GM19328 (cell line): ENCODE results near the gene CX3CL1.
"Not testable (repeated sequence)": the region's sequence is repeated elsewhere in the genome, so short reads cannot be mapped to it uniquely, and the experiment has no call there.

Source experiments
- ATAC-seq: cut with Tn5 transposase; IDR thresholded peaks from one replicate; pipeline ENCODE4 v1.9.1; 2021; ENCODE audit warnings: mild to moderate bottlenecking, moderate library complexity; ENCODE audit not compliant: unreplicated experiment

Gene CX3CL1

DNA sequence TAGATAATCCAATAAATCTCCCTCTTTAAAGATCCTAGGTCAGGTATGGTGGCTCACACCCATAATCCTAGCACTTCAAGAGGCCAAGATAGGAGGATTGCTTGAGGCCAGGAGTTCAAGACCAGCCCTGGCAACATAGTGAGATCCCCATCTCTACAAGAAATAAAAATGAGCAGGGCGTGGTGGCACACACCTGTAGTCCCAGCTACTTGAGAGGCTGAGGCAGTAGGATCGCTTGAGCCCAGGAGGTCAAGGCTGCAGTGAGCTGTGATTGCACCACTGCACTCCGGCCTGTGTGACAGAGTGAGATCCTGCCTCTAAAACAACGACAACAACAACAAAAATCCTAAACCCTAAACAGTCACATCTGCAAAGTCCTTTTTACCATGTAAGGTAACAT is 15.7 kb upstream of the CX3CL1 start:
- ATAC-seq: no peak

DNA sequence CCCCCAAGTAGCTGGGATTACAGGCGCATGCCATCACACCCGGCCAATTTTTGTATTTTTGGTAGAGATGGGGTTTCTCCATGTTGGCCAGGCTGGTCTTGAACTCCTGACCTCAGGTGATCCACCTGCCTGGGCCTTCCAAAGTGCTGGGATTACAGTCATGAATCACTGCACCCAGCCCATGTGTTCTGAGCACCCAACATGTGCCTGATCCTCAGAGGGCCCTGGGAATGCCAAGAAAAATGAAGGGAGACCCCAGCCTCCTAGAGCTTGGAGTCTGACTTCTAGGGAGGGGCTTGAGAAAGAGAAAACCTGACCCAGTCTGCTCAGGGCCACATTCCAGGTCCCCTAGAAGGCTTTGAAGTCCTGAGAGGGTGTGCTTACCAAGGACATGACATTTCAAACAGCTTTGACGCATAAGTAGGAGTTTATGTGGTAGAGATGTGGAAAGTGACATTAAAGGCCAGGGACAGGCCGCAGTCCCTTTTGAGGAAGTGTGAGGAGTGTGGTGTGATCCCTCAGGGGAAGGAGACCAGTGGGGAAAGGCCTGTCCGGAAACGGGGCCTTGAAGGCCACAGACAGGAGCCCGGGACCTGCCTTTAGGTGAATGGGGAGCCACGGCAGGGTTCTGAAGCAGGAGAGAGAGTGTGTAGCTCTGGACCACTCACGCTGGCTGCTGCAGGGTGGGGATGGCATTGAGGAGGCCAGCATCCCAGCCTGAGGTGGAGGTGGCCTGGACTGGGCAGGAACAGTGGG is 14.8 kb upstream of the CX3CL1 start:
- no peak for ATAC-seq

DNA sequence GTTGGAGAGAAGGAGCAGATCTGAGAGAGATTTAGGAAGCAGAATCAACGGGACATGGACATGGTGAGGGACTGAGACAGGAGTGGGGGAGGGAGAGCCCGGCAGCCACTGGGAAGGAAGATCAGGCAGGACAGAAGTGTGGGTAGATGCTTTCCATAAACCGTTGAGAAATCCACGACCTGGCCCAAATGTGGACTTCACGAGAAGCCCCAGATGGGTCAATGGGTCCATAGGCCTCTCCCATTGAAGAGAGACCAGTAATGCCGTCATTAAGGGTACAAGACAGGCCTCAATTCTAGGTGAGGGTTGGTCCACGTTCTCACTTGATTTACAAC is 14.2 kb upstream of the CX3CL1 start:
- no peak for ATAC-seq

DNA sequence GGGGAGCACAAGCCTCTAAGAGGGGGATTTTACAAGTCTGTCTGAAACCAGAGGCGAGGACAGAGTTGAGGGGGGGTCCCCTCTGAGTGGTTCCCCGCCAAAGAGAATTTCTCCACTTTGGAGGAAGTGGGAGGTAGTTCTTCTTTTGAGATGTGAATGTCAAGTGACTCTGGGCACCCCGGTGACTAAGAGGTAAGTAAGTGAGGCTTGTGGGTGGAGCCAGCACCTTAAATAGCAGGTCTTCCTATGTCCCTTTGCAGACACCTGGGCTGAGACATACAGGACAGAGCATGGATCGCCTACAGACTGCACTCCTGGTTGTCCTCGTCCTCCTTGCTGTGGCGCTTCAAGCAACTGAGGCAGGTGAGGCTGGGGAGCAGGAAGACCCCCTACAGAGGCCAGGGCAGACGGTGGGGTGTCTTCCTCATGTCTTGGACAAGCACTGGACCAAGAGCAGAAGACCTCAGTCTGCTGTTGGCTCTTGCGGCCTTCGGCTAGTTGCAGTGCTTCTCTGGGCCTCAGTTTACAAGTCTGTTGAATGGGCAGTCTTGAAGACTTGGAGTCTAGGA is 13.7 kb upstream of the CX3CL1 start, which contains the start of gene CCL22:
CCL22 (plus strand) TSS at position 257 of the 569 bp plus-strand sequence; CDS start at position 291, 34 bp downstream.
- no peak for ATAC-seq

DNA sequence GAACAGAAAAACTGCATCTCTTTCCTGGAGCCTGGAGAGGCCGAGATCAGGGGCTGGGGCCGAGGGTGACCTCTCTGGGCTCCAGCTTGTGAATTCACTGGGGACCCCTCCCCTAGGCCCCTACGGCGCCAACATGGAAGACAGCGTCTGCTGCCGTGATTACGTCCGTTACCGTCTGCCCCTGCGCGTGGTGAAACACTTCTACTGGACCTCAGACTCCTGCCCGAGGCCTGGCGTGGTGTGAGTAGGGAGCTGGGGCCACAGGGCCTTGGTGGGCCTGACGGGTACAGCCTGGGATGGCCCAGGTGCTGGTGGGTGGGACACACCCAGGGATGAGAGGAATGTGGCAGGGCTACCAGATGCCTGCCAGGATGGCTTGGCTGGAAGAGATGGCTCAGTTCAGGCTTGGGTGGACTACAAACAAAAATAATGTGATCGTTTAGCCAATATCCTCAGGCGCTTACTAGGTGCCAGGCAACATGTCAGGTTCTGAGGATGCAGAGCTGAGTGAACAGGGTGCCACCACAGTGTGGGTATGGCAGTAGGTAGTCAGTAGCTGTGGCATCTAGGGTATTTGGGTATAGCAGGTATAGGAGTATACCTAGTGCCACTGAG is 11.9 kb upstream of the CX3CL1 start:
- no peak for ATAC-seq

DNA sequence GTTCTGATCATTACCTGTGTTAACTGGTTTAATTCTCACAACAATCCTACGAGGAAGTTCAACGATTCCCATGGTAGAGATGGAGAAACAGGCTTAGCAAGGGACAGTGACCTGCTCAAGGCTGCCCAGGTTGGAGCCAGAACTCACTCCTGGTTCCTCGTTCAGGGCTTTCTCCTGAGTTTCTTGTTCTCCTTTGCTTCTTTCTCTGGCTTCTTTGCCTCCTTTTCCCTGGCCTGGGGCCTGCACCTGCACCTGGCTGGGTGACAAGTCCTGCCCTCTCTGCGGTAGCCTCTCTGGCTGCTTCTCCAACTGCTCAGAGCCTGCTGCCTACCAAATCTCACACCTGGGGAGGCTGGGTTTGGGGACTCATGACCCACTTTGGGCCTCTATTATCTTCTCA is 10.9 kb upstream of the CX3CL1 start:
- ATAC-seq: no peak

DNA sequence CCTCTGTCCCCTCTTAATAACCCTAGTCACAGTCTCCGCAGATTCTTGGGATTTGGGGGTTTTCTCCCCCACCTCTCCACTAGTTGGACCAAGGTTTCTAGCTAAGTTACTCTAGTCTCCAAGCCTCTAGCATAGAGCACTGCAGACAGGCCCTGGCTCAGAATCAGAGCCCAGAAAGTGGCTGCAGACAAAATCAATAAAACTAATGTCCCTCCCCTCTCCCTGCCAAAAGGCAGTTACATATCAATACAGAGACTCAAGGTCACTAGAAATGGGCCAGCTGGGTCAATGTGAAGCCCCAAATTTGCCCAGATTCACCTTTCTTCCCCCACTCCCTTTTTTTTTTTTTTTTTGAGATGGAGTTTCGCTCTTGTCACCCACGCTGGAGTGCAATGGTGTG is 8.1 kb upstream of the CX3CL1 start:
- ATAC-seq: no peak

DNA sequence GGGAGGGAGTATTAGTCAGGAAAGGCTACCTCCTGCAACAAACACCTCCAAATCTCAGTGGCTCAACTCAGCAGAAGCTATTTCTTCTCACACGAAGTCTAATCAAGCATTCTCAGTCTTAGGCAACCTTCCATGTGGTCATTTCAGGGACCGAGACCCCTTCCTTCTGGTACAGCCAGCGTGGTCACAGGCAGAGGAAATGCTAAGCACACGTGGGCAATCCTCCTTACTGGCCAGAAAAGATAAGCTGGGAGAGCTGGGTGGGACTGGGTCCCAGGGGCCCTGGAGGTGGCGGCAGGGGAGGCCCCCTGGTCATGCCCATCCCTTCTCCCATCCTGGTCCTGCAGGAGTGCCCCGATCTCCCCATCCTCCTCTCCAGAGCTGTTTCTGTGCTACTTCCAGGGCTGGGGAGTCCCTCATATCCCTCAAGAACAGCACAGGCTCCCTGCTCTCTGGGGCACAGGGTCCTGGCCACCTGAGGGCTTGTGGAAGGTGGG is 5.7 kb upstream of the CX3CL1 start:
- ATAC-seq: no peak

DNA sequence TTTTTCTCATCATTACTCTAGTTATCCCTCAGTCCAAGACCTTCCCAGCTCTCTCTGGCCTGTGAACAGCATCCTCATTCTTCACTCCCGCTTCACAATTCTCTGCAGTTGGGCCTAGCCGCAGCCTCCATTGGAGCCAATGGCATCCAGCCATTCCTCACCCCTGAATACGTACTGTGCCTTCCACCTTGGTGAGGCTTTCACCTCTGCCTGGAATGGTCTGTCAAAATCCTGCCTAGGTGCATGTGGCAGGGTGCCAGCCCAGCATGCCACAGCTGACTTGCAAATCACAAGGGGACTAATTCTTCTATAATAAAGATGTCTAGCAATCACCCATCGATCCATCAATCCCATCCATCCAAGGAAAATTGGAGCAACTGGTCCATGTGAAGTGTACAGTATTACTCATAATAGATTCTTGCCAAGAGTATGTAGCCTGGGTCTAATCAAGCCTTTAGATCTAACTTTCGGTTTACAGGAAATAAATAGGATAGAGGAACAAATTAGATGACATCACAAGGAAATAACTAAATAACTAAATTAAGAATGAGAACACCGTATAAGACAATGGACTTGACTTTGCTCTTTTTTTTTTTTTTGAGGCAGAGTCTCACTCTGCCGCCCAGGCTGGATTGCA is 5.1 kb upstream of the CX3CL1 start:
- no peak for ATAC-seq

DNA sequence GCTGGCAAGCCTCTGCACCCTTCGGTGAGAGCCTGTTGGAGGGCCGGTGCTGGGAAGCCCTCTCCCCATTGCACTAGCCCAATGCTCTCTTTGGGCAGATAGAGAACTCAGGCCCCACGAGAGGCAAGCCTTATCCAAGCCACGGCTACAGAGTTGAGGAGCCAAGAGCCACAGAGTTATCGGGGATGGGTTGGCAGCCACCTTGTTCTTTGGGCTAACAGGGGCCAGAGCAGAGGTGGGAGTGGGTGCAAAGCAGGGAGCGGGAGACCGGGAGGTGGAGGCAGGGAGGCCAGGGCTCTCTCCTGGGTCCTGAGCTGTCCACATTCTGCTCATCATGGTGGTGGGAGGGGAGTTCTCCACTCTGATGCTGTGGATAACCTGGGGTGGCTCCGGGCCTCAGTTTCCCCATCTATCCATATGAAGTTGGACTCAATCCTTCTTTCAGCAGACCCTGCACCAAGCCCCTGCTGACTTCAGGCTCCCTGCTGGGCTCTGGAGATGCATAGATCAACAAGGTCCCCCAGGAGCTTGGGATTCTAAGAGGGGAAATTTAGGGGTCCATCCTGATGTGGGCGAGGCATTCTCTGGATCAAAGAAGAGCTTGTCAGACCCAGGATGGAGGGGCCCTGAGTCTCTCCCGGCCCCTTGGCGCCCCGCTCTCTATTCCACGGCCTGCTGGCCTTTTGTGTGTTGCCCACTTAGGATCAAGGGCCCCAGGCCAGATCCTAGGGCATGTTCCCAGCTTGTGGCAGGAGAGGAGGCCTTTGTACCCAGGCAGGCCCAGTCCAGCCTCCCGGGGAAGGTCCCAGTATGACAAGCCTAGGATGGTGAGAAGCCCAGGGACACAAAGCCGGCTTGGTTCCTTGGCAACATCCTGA is 557 bp upstream of the CX3CL1 start:
- ATAC-seq: no peak

DNA sequence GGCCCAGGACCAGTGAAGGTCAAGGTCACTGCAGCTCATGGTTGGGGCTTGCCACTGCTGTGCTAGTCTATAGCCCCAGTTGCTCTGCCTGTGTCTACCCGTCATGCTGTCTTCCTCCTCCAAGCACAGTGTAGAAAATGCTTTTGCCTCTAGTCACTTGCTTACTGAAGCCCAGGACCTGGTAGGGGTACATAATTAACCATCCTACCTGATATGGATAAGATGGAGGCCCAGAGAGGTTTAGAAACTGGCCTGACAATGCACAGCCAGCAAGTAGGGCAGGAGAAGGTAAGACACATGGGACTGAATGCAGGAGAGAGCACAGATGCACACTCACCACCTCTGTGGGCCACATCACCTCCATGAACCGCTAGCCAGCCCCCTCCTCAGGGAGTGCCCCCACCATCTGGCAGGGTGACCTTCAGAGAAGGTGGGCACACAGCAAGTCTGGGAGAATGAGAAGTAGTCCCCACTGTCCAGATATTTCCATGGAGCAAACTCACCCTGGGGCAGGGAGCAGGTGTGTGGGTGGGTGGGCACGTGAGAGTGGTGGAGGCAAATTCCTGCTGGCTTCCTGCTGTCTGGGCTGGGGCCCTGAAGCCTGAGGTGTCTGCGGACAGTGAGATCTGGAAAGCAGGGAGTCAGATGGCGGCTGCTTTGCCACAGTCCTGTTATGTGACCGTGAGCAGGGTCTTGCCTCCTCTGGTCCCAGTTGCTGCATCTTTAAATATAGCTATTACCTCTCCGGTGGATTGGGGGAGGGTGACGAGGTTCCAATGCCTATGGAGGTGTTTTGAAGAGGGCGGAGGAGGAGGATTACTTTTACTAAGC is 1.0 kb downstream of the CX3CL1 start:
- ATAC-seq: no peak

DNA sequence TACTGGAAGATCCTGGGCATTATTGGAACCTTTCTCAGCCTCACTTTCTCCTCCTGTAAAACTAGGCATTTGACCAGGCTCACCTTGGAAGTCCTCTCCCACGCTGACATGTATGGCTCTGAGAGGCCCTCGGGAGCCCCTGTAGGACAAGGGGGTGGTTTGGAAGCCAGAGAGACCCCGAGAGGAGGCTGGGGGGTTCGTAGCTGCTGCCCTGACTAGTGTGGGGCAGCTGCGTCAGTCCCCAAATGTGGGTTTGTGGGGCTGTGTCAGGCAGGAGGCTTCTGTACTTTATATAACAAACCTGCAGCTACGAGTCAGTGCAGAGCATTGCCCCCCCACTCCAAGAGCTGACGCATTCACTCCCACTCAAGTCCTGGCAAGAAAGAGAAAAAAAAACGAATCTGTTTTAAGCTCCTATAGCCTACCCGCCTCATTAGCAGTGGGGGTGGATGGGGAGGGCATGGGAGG is 1.8 kb downstream of the CX3CL1 start:
- no peak for ATAC-seq

DNA sequence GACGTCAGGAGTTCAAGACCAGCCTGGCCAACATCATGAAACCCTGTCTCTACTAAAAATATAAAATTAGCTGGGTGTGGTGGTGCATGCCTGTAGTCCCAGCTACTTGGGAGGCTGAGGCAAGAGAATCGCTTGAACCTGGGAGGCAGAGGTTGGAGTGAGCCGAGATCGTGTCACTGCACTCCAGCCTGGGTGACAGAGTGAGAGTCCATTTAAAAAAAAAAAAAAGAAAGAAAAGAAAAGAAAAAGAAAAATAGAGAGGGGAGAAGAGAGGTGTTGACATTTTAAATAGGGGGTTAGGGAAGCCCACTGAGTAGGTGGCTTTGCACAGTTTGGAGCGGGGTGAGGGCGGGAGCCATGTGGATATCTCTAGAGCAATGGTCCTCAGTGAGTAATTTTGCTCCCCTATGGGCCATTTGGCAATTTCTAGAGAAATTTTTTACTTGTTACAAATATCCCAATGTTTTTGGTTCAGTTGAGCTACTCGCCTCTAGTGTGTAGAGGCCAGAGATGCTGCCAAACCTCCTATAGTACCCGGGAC is 2.7 kb downstream of the CX3CL1 start:
- ATAC-seq: not testable (repeated sequence)

DNA sequence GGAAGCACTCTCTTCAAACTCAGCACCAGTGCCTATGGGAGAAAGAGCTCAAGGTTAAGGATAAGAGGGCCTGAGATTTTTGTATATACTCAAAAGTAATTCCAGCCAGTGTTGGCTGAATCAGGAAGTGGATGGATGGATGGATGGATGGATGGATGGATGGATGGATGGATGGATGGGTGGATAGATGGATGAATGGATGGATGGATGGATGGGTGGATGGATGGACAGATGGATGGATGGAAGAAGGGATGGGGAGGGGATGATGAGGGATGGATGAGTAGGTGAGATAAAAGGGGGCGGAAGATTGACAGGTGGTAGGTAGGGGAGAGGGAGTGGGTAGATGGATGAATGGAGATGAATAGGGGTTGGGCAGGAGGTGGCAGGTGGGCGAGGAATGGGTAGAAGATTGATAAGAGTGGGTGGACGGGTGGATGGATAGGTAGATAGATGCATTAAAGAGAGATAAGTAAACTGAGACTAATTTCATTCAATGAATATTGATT is 4.1 kb downstream of the CX3CL1 start:
- no peak for ATAC-seq

DNA sequence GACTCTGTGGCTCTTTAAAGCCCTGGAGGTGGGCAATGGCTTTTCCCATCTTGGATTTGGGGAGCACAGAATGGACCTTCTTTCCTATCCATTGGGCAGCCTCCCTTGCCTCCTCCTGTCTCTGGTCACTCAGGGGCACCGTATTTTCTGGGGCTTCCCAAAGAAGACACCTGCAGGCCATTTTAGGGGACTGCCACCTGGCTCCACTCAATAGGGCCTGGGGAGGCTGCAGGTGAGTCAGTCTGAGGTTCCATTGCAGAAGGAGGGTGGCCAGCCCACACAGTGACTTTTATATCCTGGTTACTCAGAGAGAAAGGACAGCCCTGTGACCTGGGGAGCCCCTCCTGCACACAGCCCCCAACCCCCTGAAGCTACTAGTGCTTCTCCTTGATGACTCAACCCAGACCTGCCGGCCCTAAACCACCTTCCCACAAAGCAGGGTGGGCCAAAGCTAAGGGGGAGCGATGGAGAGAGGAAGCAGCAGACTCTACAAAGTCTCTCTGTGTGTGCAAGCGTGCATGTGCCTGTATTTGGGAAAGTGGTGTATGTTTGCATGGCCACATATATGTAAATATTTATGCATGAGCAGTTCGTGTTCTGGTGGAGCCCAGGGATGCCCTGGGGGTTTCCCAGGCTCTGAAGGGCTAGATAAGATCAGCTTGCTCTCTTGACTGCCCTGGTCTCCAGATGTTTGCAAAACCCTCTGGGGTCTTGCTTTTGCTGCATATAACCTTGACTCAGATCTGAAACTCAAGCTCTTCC is 5.0 kb downstream of the CX3CL1 start:
- peak; percentile 65 for ATAC-seq

DNA sequence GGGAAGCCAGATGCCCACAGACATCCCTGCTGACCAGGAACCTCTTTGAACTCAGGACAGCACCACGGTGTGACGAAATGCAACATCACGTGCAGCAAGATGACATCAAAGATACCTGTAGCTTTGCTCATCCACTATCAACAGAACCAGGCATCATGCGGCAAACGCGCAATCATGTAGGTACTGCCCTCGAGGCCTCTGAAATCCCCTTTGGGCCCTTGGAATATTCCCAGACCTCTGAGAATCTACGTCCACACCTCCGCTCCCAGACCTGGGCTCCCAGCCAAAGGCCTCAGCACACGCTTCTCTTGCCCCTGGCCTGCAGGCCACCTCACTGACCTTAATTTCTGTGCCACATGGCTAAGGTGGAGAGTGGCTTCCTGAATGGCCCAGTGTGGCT is 7.3 kb downstream of the CX3CL1 start:
- no peak for ATAC-seq

DNA sequence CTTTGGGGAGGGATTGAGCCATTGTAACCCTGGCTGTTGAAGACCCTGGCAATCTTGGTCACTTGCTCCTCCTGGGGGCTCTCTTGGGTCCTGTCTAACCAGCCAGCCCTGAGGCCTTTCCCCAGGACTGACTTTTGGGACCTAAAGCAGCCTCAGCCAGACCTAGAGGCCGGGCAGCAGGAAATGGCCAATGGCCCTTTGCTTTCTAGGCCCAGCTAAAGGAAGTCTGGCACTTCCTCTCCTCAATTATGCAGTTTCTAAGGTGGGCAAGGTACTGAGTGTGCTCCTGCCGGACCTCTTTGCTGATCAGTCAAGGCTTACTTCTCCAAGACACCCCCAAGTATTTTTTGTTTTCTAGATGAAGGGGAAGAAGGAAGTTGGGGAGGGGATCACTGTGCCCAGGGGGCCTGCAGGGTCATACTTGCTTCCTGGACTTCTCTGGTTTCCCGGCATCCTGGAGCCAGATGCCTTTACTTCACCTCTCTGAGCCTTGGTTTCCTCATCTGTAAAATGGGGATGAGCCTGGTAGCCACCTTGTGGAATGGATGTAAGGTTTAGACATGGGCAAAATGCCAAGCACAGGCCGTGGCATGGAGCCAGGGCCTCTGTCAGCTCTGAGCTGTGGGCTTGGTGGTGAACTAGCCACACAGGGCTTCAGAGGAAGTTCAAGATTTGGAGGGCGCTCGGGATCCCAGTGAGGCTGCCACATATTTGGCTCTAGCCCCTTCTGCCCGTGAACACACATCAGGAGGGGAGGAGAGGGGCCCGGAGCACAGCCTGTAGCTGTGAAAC is 8.6 kb downstream of the CX3CL1 start:
- ATAC-seq: no peak
